Activated CD8-positive, alpha-beta memory T cell treated with anti-CD3 and anti-CD28 coated beads, Interleukin-2, amount 50 U/mL, for 48 hours (primary cell): ENCODE data around the gene DIPK2B.

Experiments used
- DNase-seq: peaks from one replicate; pipeline ENCODE4 v3.0.0-alpha.2; 2020

DIPK2B gene

GRCh38 chrX:45154462-45154861 is 46.2 kb downstream of the DIPK2B start:
- no peak for DNase-seq

GRCh38 chrX:45154033-45154360 is 46.7 kb downstream of the DIPK2B start:
- no peak for DNase-seq
